ENCODE results near the gene RPL7A. TPM values are rescaled to one million over a fixed set of nuclear protein-coding genes. Genes with fewer than 3 reads are reported as not detected.

Gene RPL7A
- total RNA-seq, 1 donor from 2014 or later, result 3,393 TPM

- no peak for DNase-seq (ENCODE audit: low read depth)
- H3K4me3 ChIP-seq (ENCODE audit: low read depth, low read length), result no peak overlapping the region
- no peak for TF ChIP-seq CTCF (conservative IDR thresholded peaks at IDR 0.05; ENCODE audit: low read depth, low read length)
Observed at GRCh38 chr9:133397370-133397769, 49.4 kb downstream of the RPL7A start.

- H3K4me3 ChIP-seq (ENCODE audit: low read depth, low read length), result no peak overlapping the region
- no peak for TF ChIP-seq CTCF (conservative IDR thresholded peaks at IDR 0.05; ENCODE audit: low read depth, low read length)
- no peak for DNase-seq (ENCODE audit: low read depth)
Observed at GRCh38 chr9:133397895-133398294, 49.9 kb downstream of the RPL7A start.

GRCh38 chr9:133400292-133400691 is 52.3 kb downstream of the RPL7A start:
- DNase-seq (ENCODE audit: low read depth), result no peak
- TF ChIP-seq CTCF (conservative IDR thresholded peaks at IDR 0.05; ENCODE audit: low read depth, low read length), result no peak
- H3K4me3 ChIP-seq (ENCODE audit: low read depth, low read length), result no peak overlapping the region

Other genes with a start within 250 kb of the RPL7A start
- 18.2 and 39.0 TPM in 2 replicates for gene RALGDS, start 227.0 kb upstream of the RPL7A start, total RNA-seq
- 9.8 and 10.0 TPM in 2 replicates for gene GBGT1, start 184.3 kb upstream of the RPL7A start, total RNA-seq
- not detected in 2 replicates for gene OBP2B, start 139.0 kb upstream of the RPL7A start, total RNA-seq
- 0.65 and 2.5 TPM in 2 replicates for gene ABO, start 73.0 kb upstream of the RPL7A start, total RNA-seq
- 16.7 and 20.7 TPM in 2 replicates for gene SURF6, start 12.0 kb upstream of the RPL7A start, total RNA-seq
- gene MED22, start 87 bp upstream of the RPL7A start, total RNA-seq, result 18.4 and 30.0 TPM in 2 replicates
- gene SURF1, start 8.3 kb downstream of the RPL7A start, total RNA-seq, result 27.3 and 31.3 TPM in 2 replicates
- gene SURF2, start 8.3 kb downstream of the RPL7A start, total RNA-seq, result 27.6 and 45.4 TPM in 2 replicates
- gene SURF4, start 27.8 kb downstream of the RPL7A start, total RNA-seq, result 125 and 252 TPM in 2 replicates
- gene STKLD1, start 28.1 kb downstream of the RPL7A start, total RNA-seq, result 1.3 TPM in 1 of 2 replicates, not detected in the other
- 24.4 and 30.4 TPM in 2 replicates for gene REXO4, start 69.8 kb downstream of the RPL7A start, total RNA-seq
- gene ADAMTS13, start 74.1 kb downstream of the RPL7A start, total RNA-seq, result 0.22 and 0.75 TPM in 2 replicates
- 4.3 and 11.0 TPM in 2 replicates for gene CACFD1, start 111.8 kb downstream of the RPL7A start, total RNA-seq
- 29.2 and 40.5 TPM in 2 replicates for gene SLC2A6, start 130.9 kb downstream of the RPL7A start, total RNA-seq
- gene MYMK, start 176.7 kb downstream of the RPL7A start, total RNA-seq, result not detected in 2 replicates
- not detected in 2 replicates for gene ADAMTSL2, start 186.5 kb downstream of the RPL7A start, total RNA-seq